Measurements from ENCODE around the gene HSPA12B.

Gene HSPA12B, protein sequence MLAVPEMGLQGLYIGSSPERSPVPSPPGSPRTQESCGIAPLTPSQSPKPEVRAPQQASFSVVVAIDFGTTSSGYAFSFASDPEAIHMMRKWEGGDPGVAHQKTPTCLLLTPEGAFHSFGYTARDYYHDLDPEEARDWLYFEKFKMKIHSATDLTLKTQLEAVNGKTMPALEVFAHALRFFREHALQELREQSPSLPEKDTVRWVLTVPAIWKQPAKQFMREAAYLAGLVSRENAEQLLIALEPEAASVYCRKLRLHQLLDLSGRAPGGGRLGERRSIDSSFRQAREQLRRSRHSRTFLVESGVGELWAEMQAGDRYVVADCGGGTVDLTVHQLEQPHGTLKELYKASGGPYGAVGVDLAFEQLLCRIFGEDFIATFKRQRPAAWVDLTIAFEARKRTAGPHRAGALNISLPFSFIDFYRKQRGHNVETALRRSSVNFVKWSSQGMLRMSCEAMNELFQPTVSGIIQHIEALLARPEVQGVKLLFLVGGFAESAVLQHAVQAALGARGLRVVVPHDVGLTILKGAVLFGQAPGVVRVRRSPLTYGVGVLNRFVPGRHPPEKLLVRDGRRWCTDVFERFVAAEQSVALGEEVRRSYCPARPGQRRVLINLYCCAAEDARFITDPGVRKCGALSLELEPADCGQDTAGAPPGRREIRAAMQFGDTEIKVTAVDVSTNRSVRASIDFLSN

DNA sequence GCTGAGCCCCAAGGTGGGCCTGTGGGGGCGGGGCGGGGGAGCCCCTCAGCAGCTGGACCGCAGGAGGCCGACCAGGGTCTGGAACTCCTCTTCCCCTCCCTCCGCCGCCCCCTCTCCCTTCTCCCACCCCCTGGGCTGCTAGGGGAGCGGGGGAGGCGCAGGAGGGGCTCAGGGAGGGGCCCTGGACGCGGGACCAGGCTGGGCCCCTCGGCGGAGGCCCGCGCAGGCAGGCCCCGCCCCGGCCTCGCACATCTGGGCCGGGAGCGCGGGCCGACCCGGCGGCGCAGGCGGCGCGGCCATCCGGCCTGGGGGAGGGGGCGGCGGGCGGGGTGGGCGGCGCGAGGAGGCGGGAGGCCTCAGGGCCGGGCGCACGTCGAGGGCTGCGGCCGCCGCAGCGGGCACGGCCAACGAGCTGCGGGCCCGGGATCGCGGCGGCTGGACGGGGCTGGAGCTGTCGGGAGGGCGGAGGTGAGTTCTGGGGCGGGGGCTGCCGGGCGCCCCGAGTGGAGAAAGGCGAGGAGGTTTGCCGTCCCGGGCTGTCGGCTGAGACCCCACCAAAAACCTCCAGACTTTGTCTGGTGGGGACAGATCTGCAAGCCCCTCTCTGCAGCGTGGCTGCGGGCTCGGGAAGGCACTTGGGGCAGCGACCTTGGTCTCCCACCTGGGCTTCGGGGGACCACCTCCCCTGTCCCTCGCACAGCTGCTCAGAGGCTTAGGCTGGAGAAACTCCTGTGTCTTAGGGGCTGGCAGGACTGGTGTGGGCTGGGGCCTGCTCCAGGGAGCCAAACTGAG lies at the start of gene HSPA12B:
Gene HSPA12B, plus strand, starts transcription at position 359 of the 792 bp plus-strand sequence. CDS start 5,990 bp downstream, outside the sequence.
- no peak for DNase-seq

DNA sequence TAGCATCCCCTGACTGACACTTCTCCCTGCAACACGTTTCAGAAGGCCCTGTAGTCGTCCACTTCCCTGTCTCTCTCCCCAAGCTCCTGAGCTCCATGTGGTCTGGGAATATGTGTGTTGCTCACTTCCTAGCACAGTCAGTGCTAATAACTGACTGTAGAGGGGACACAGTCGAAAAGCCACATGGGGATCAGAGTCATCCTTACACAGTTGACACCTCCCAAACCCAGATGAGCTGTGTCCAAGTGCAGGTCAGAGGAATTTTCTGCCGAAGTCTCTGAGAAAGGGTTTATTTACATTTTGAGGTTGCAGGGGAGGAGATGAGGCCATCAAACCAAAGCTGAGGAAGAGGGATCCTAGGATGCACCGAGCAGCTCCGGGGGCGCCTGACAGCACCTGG lies 47.1 kb upstream of the HSPA12B start:
- no peak for DNase-seq

DNA sequence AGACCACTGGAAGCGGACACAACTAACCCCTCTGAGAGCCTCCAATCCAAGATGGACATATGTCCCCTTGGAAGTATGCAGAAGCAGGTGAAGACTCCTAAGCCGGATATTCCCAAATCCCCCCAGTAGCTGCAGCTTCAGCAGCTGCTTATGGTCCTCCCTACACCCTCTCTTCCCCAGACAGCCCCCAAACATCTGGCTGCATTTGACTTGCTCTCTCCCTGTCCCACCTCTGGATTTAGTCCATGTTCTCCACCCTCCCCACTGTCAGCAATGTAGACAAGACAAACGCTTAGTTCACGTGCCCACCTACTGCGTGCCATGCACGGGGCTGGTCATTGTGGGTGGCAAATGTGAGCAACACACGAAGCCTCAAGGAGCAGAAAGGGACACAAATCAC lies 46.1 kb upstream of the HSPA12B start:
- DNase-seq: no peak

DNA sequence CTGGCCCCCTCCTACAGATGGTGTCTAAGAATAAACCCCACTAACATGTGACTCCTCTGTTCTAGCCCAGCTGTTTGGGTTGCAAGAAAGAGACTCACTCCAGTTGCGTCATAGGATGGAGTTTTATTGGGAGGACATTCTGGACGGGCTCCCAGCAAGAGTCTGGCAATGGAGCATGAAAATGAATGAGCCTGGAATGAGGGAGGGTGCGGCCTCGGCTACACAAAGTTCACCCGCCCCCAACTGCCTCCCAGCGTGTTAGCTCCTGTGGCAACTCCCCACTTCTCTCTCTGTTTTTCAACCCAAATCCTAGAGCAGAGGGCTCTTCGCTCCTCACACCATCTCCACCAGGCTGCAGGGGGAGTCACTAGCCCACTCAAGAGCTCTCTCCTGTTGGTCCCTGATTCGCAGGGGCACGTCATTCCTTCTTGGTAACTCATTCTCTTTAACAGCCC lies 45.6 kb upstream of the HSPA12B start:
- no peak for DNase-seq

DNA sequence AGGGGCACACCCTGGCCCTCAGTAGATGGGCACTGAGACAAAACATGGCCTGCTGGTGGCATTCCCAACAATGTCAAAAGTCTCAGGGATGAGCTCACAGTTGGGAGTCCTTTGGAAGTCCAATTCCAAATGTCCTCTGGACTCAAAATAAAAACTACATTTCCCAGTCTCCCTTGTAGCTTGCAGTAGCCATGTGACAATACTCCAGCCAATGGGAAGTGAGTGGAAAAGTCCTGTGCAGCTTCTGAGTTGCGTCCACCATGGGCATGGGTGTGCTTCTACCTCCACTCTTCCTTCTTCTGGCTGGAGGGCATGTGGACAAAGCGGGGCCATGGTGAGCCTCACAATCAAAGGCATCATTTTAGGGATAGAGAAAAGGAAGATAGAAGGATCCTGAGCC lies 44.8 kb upstream of the HSPA12B start:
- DNase-seq: no peak

DNA sequence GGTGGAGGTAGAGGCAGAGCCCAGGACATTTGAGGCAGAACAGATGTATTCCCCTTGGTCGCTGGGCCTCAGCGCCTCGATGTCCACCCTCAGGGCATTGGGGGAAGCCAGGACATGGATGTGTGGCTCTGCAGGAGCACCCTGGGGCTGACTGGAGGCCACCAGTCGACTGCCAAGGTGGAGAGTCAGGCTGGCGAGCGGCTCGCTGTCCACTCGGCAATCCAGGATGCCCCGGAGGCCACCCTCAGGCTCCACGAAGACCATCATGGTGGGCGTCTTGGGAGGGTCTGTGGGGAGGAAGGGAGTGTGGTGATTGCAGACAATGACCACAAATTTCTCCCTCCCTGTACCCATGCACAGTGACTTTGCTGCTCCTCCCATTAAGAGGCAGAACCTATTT lies 42.5 kb upstream of the HSPA12B start:
- DNase-seq: no peak

DNA sequence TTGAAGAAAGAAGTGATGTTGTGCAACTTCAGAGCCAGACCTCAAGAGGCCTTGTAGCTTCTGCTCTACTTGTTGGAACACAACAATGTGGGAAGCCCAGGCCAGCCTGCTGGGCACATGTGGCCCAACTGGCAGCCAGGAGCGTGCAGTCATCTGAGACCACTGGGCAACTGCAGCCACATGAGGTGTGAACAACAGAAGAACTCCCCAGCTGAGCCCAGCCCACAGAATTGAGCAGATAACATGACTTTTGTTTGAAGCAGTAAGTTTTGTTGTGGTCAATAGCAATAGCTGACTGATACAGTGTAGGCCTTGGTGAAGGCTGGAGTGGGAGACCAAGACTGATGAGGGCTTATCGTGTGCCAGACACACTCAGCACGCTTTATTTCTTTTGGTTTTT lies 42.1 kb upstream of the HSPA12B start:
- DNase-seq: no peak

DNA sequence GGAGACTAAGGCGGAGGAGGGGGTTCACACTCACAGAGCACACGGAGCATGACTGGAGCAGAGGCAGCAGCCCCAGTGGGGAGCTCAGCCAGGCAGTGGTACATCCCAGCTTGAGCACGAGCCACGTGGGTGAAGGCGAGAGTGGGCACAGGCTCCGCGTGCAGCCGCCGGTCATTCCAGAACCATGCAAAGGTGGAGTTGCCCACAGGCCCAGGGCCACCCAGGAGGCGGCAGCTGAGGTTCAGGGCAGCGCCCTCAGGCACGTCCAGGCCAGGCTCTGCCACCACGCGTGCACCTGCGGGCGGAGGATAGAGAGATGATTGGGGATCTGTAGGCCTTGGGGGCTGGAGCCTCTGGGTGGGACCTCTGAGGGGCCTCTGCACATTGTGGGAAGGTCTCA lies 41.2 kb upstream of the HSPA12B start:
- no peak for DNase-seq

DNA sequence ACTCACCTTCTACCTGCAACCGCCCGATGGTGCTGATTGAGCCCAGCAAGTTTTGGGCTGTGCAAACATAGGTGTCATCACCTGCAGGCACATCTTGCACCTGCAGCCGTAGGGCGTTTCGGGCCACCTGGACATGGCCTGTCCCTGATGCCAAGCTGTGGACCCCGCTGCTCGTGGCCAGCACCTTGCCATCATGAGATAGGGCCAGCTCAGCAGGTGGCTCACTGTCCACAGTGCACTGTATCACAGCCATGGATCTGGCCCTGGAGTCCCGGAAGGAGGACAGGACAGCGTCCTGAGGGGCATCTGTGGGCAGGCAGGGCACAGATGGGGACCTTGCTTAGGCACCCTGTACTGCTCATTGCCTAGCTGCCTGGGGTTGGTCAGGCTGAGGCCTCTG lies 40.6 kb upstream of the HSPA12B start:
- DNase-seq: no peak

DNA sequence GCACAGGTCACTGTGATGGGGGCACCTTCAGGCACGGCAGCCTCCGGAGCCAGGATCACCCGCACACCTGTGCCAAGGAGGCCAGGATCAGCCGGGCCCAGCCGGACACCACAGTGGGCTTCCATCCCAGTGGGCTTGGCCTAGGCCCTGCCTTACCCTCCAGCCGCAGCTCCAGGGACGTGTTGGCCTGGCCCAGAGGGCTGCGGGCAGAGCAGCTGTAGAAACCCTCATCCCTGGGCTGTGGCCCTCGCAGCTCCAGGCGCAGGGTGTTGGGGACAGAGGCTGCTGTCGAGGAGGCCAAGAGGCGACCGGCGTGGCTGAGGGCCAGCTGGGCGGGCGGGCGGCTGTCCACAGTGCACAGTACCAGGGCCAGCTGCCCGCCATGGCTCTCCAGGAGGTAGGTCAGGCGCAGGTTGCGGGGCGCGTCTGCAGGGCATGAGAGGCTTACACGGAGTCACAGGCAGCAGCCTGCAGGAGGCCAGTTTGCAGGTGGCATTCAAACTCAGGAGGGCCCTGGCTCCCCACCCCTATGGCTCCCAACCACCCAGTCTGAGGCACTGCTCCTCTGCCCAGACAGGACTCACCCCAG lies 39.7 kb upstream of the HSPA12B start:
- no peak for DNase-seq

DNA sequence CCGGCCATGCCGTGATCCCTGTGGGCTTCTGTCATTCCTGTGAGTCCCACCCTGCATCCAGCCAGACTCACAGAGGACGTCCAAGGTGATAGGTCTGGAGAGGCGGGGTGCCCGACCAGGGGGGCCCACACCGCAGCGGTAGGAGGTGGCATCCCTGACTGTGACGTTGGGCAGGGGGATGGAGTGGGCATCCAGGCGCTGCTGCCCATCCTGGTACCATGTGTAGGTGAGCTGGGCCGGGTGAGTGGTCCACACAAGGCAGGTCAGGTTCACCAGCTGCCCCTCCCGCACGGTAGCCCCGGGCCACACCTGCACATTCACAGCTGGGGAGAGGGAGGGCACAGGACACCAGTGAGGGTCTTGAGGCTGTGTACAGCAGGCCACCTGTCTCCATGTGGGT lies 39.1 kb upstream of the HSPA12B start:
- DNase-seq: no peak

DNA sequence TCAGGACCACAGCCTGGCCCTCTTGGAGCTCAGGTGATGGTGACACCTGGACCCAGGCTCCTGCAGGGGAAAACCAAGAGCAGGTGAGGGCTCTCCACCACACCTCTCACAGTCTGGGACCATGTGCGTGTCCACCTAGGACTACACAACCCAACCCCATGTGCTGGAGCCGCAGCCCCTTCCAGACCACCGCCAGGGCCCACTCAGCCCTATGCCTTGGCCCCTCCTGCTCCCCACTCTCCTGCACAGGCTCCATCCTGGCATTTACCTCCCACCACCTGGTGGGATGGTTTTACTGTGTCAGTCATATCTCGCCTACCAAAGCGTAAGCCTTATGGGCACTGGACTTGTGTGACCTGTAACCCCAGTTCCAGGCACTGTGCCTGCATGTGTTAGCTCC lies 37.6 kb upstream of the HSPA12B start:
- DNase-seq: no peak

DNA sequence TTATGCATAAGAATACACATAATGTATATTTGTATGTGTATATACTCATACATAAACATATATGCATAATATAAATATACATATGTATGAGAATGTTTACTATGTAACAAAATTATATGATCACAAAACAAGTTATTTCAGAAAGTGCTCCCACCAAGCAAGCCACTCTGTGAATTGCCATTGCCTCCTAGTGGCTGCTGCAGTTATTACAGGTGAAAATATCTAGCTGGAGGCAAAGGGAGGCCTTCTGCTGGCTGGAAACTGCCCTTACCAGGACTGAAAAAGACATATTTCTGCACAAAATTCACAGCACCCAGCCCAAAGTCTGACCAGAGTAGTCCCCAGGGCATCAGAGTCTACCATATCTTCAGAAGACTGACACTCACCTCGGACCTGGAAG lies 36.3 kb upstream of the HSPA12B start:
- peak; percentile 27 for DNase-seq

DNA sequence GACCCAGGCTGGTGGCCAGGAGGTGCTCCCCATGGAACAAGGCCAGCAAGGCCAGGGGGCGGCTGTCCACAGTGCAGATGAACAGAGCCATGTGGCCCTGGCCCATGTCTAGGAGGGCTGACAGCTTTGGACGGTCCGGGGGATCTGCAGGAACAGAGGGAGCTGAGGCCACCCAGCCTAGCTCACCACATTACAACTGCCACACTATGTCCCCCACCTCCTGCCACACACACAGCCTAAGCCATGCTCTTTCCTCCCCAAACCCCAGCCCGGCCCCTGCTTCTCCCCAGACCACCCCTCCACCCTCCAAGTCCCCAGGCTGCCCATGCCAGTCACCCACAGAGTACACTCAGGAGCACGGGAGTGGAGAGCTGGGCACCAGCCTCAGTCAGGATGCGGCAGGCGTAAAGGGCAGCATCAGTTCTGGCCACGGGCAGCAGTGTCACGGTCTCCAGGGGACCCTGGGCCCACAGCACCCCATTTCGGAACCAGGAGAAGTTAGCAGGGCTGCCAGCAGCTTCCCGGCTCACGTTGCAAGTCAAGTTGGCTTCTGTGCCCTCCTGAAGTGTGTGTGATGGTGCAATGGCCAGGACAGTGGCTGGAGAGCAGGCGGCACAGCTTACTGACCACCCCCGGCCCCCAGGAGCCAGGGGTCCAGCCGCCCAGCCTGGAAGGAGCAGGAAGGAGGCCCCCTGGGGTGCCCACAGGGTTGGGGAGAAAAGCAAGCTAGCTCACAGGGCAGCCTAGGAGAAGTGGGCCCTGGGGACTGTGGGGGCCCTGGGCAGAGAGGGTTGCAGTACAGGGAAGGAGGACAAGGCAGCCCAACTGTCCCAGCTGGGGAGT lies 35.5 kb upstream of the HSPA12B start:
- no peak for DNase-seq

DNA sequence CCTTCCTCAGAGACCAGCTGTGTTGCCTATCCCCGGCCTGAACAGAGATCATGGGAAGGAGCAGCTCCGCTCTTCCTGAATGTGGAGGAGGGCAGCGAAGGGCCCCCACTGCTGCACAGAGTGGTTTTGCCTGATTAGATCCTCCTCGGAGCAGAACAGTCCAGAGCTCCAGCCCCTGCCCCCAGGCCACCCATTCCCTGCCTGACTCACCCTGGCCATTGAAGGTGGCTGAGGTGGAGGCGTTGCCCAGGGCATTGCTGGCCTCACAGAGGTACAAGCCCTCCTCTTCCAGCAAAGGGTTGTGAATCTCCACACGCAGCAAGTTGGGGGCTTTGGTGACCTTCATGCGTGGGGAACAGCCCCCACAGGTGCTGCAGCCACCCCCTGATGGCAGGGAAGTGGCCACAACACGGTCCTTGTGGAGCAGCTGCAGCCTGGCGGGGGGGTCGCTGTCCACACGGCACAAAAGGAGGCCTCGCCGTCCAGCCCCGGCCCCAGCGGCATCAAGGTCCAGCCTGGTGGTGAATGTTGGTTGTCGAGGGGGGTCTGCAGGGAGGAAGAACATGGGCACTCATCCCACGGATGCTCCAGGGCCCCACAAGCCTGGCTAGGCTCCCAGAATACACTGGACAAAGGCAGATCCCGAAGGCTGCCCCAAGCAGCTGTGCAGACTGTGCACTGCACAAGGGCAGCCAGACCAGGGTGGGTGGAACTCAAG lies 34.7 kb upstream of the HSPA12B start:
- no peak for DNase-seq

DNA sequence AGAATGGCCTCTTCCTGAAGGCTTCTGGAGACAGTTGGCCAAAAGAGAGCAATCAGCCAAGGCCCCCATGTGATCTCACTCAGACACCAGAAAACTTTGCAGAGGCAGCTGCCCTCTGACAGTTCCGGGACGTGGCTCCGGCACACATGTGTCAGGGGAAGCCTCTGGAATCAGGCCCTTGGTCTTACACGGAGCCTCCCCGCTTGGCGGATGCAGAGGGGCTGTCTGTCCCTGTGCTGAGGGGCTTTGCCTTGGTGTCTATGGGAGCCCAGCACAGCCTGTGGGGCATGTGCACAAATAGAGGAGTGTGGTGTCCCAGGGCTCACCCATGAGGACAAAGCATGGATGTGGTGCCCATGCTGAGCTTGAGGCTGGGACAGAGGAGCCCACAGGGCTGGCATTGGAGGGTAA lies 33.9 kb upstream of the HSPA12B start:
- no peak for DNase-seq

DNA sequence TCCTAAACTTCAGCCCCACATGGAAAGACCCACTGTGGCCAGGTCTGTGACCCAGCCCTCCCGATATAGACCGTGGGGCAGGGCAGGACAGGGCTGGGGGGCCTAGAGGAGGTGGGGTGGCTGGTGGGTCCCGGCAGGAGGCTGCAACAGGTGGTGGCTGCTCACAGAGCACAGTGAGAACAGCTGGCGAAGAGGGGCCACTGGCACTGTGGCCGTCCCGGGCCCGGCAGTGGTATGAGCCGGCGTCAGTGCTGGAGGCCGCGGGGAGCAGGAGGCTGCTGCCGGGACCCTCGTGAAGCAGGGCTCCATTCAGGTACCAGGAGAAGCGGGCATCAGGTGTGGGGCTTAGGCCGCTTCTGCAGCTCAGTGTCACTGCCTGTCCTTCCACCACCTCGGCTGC lies 33.4 kb upstream of the HSPA12B start:
- DNase-seq: no peak

DNA sequence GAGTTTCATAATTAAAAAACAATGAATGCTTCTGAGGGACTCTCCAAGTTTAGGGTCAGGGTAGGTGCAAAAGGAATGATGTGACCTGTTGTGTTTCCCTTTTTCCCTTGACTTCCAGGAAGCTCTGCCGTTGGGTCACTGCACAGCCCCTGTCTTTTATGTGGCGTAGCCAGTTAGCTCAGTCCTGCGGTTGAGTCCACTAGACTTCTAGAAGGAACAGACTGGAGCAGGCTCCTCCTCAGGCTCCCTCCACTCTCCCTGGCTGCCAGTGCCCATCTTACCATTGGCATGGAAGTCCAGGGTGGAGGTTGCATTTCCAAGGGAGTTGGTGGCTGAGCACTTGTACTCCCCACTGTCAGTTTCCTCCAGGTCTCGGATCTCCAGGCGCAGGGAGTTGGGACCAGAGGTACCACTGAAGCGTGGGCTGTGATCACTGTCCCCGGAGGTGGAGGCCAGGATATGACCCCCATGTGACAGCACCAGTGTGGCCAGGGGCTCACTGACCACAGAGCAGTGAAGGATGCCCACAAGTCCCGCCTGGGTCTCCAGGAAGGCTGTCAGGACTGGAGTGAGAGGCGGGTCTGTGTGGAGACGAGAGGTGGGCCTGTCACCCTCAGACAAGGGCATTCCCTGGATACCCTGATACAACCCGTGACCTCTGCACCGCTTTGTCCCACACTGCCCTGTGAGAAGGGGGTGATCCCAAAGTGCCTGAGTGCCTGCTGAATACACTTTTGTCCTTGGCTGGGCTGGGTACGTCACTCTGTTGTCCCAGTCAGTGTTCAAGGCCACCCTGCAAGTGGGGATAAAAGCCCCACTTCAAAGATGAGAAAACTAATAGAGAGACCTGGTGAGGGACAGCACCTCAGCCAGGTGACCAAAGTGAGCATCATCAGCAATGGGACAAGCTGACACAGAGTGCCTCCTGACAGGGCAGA lies 31.2 kb upstream of the HSPA12B start:
- DNase-seq: no peak

DNA sequence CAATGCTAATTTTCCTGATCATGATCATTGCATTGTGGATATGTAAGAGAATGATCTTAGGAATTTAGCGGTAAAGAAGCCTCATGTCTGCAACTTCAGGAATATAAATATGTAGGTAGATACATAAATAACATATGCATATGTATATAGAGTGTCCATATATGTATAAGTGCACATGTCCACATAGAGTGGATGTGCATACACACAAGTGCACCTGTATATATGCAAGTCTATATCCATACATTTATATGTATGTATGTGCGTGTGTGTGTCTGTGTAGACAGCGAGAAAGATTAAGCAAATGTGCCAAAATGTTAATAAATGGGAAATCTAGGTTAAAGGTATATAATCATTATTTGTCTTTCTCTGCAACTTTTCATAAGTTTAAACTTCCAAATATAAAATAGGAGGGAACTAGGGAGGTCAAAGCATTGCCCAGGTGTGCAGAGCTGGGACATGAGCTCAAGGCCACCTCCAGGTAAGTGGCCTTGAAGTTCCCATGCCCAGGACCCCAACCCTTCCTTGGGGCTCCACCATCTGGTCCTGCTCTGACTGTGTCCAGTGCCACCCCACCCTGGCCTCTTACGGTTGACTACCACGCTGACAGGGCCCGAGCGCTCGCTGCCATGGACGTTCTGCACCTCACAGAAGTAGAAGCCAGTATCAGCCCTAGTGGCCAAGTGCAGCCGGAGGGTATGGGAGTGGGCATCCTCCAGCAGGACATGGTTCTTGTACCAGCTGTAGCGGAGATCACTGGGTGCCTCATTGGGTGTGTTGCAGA lies 29.7 kb upstream of the HSPA12B start:
- no peak for DNase-seq

DNA sequence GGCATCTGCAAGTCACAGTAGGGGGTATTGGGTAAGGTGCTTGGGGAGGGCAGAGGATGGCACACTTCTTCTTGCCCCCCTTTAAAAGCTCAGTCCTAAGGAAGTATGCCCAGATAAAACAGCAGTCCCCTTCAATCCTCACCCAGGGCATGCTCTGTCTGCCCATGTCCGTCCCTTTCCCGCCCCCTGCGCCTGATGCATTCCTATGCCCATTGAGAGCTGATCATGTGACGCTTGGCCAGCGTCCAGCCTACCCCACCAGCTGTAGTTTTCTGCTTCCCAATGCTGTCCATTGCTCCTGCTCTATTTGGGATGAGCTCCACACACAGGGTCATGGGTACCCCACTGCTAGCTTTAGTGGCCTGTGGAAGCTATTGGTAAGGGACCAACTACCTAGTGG lies 28.4 kb upstream of the HSPA12B start:
- DNase-seq: no peak

Data from activated CD4-positive, alpha-beta T cell treated with anti-CD3 and anti-CD28 coated beads for 48 hours (primary cell).